Left ventricle myocardium inferior (tissue), 1 donor: ENCODE results near the gene NELL1. TPM values are rescaled to one million over a fixed set of nuclear protein-coding genes. Genes with fewer than 3 reads are reported as not detected.

ENCODE experiments used
- DNase-seq: peaks from one replicate; pipeline ENCODE4 v3.0.0-alpha.2; 2020
- H3K27ac ChIP-seq: fragments of 200-600 bp; replicated peaks from 2 replicates; pipeline ENCODE4 v1.8.0; 2021
- H3K27me3 ChIP-seq: fragments of 200-600 bp; 2 replicates; pipeline ENCODE4 v1.8.0; 2021; ENCODE audit warnings: low read depth
- H3K36me3 ChIP-seq: fragments of 200-600 bp; 2 replicates; pipeline ENCODE4 v1.8.0; 2021
- H3K4me1 ChIP-seq: fragments of 200-600 bp; 2 replicates; pipeline ENCODE4 v1.8.0; 2021
- H3K4me3 ChIP-seq: fragments of 200-600 bp; 2 replicates; pipeline ENCODE4 v1.8.0; 2021; ENCODE audit warnings: mild to moderate bottlenecking, moderate library complexity
- H3K9me3 ChIP-seq: fragments of 200-600 bp; replicated peaks from 2 replicates; pipeline ENCODE4 v1.8.0; 2021
- CTCF ChIP-seq: fragments of 200-600 bp; IDR thresholded peaks from 2 replicates; pipeline ENCODE4 v1.8.0; 2021; ENCODE audit warnings: antibody characterized with exemption, mild to moderate bottlenecking, borderline replicate concordance
- intact Hi-C: fragments of 100-400 bp; cut with micrococcal nuclease; formaldehyde crosslinking; loops from one replicate; pipeline ENCODE4 v1.11.0; 2022
- total RNA-seq: library from RNA; stranded (reverse); fragmentation: NEBNext Ultra II Directional; extraction: Animal tissue kit (Norgen Biotek cat#: 25700); gene quantifications from one replicate; pipeline ENCODE4 v1.2.1, GENCODE V29; 2021
- donor health status: DM: no; HTN: yes; CAD: no; lungs with severe emphysema.

NELL1 gene
- total RNA-seq, 1 donor from 2014 or later = not detected

GRCh38 chr11:20771681-20772080 lies 102.3 kb downstream of the NELL1 start:
- Histone ChIP-seq H3K27me3 (no peaks in the 10 kb centered on the region), H3K27ac (no peak overlapping the region), H3K4me3 (no peak overlapping the region), H3K9me3 (no peaks in the 10 kb centered on the region), H3K36me3 (no peaks in the 10 kb centered on the region), H3K4me1 (no peaks in the 10 kb centered on the region)
- TF ChIP-seq CTCF = no peak
- DNase-seq = no peak
- intact Hi-C loops = no loop called here

GRCh38 chr11:20775331-20775730 lies 105.9 kb downstream of the NELL1 start:
- no peaks in the 10 kb centered on the region for H3K36me3 ChIP-seq
- H3K4me1 ChIP-seq = no peaks in the 10 kb centered on the region
- no peak for TF ChIP-seq CTCF
- H3K9me3 ChIP-seq = no peaks in the 10 kb centered on the region
- intact Hi-C loops = no loop called here
- no peak overlapping the region for H3K4me3 ChIP-seq
- peaks cover 4% of the 10 kb centered on the region for H3K27me3 ChIP-seq
- no peak overlapping the region for H3K27ac ChIP-seq
- no peak for DNase-seq

GRCh38 chr11:20782775-20783174 lies 113.4 kb downstream of the NELL1 start:
- no peaks in the 10 kb centered on the region for H3K9me3 ChIP-seq
- H3K4me1 ChIP-seq = no peaks in the 10 kb centered on the region

GRCh38 chr11:20783220-20783619 lies 113.8 kb downstream of the NELL1 start:
- H3K4me1 ChIP-seq = no peaks in the 10 kb centered on the region
- H3K27me3 ChIP-seq = peaks cover 8% of the 10 kb centered on the region
- H3K9me3 ChIP-seq = no peaks in the 10 kb centered on the region
- H3K27ac ChIP-seq = no peak overlapping the region
- H3K4me3 ChIP-seq = no peak overlapping the region
- intact Hi-C loops = no loop called here
- no peak for TF ChIP-seq CTCF
- H3K36me3 ChIP-seq = no peaks in the 10 kb centered on the region
- DNase-seq = no peak

More at GRCh38 chr11:20782775-20783174, 113.4 kb downstream of the NELL1 start:
- Histone ChIP-seq H3K27me3 (peaks cover 8% of the 10 kb centered on the region), H3K36me3 (no peaks in the 10 kb centered on the region), H3K4me3 (no peak overlapping the region), H3K27ac (no peak overlapping the region)
- TF ChIP-seq CTCF = no peak
- intact Hi-C loops = no loop called here
- DNase-seq = no peak

GRCh38 chr11:20790622-20791021 lies 121.2 kb downstream of the NELL1 start:
- H3K36me3 ChIP-seq = no peaks in the 10 kb centered on the region
- no peaks in the 10 kb centered on the region for H3K9me3 ChIP-seq
- no peaks in the 10 kb centered on the region for H3K27me3 ChIP-seq
- no peak overlapping the region for H3K27ac ChIP-seq
- DNase-seq = no peak
- no peak overlapping the region for H3K4me3 ChIP-seq
- TF ChIP-seq CTCF = no peak
- no peaks in the 10 kb centered on the region for H3K4me1 ChIP-seq
- intact Hi-C loops = no loop called here

GRCh38 chr11:20795005-20795404 lies 125.6 kb downstream of the NELL1 start:
- Histone ChIP-seq H3K27me3 (peaks cover 5% of the 10 kb centered on the region), H3K4me3 (no peak overlapping the region), H3K4me1 (no peaks in the 10 kb centered on the region), H3K9me3 (no peaks in the 10 kb centered on the region), H3K27ac (no peak overlapping the region), H3K36me3 (no peaks in the 10 kb centered on the region)
- DNase-seq = no peak
- no peak for TF ChIP-seq CTCF
- intact Hi-C loops = no loop called here
